Left renal pelvis (tissue), 4 donors: Measurements from ENCODE around the gene GRM1. TPM values are rescaled to one million over a fixed set of nuclear protein-coding genes. Genes with fewer than 3 reads are reported as not detected.

ENCODE experiments used
- DNase-seq, 4 donors: peaks; one replicate each; pipeline ENCODE4 v3.0.0-alpha.2; 2013; ENCODE audit warnings: low read depth in 4 of 4, low spot score in 3 of 4
- polyA plus RNA-seq, 4 donors: library from polyadenylated mRNA; unstranded; fragments of 120-200 nt; gene quantifications; one replicate each; pipeline ENCODE4 v1.2.1, GENCODE V29; 2013; ENCODE audit not compliant: insufficient read length in 4 of 4

GRM1 gene
- polyA plus RNA-seq, 4 donors = 0.11 to 0.39 (median 0.28) TPM

GRCh38 chr6:146361128-146361924 is 332.5 kb downstream of the GRM1 start:
- DNase-seq = no peak

GRCh38 chr6:146363838-146364607 is 335.2 kb downstream of the GRM1 start:
- no peak for DNase-seq

DNA sequence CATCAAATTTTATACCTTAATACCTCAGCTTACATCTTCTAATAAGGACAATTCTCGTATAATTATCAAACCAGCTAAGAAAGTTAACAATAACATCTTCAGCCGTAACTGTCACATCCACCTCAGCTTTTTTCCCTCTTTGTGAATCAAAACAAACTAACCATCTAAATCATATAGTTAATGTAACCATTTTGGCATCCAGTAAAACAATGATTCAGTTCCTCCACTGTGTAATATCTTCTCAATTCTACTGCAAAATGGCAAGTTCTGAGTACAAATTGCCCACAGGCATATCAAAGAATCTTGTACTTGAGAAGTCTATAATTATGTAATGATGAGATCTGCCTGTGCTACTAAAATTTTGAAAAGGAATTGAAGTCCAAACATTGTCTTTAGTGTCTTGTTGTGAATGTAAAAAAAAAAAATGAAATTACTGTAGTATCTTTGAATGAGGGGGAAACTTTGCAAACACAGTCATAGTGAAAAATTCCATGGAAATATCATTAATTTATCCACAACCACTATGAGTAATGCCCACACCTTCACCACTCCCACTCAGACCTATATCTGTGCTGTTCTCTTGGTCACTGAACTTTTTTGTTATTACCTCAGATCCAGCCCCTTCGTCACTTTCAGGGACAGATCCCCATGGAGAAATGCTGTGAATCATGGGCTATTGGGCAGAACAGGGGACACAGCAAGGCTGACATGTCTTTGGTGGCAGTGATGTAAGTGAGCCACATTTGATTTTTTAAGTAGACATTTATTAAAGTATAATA is 336.1 kb downstream of the GRM1 start:
- no peak for DNase-seq

DNA sequence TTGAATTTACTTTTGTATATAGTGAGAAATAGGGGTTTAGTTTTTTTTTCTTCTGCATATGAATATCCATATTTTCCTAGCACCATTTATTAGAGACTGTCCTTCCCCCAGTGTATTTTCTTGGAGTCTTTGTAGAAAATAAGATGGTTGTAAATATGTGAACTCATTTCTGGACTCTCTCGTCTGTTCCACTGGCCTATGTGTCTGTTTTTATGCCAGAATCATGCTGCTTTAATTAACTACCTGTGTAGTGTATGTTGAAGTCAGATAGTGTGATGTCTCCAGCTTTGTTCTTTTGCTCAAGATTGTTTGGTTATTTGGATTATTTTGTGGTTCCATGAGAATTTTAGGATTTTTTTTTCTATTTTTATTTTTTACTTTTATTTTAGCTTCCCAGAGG is 338.2 kb downstream of the GRM1 start:
- no peak for DNase-seq

DNA sequence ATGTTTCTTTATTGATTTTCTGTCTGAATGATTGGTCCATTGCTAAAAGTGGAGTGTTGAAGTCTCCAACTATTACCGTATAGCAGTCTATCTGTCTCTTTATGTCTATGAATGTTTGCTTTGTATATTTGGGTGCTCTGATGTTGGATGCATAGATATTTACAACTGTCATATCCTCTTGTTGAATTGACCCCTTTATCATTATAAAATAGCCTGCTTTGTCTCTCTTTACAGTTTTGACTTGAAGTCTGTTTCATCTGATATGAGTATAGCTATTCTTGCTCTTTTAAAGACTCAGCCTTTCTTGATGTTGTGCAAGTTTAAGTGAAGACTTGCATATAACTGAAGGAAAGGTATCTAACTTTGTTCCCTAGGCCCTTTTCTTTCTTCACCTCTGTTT is 341.0 kb downstream of the GRM1 start:
- DNase-seq = no peak

GRCh38 chr6:146381486-146381885 is 352.6 kb downstream of the GRM1 start:
- no peak for DNase-seq

GRCh38 chr6:146388736-146389364 is 360.0 kb downstream of the GRM1 start:
- DNase-seq = no peak

DNA sequence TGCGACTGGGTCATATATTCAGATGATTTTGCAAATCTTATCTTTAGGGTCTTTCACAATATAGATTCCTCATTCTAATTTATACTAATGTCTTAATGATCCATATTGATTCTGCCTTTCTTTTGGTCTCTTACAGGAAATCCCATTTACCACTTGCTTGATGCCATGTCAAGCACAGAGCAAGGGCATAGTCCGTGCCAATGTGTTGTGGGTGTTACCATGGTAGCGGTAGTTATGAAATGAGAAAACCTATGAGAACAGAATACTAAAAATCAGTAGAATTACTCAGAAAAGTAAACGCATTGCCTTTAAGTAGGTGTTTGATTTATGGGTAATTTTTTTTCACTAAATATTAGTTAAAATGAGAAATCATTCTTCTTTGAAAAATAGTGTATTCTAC is 360.9 kb downstream of the GRM1 start:
- DNase-seq = no peak

- no peak for DNase-seq
Observed at GRCh38 chr6:146397638-146398037, 368.8 kb downstream of the GRM1 start.

GRCh38 chr6:146402476-146402875 is 373.6 kb downstream of the GRM1 start:
- DNase-seq = no peak

- no peak for DNase-seq
Observed at GRCh38 chr6:146408583-146408982, 379.7 kb downstream of the GRM1 start.

DNA sequence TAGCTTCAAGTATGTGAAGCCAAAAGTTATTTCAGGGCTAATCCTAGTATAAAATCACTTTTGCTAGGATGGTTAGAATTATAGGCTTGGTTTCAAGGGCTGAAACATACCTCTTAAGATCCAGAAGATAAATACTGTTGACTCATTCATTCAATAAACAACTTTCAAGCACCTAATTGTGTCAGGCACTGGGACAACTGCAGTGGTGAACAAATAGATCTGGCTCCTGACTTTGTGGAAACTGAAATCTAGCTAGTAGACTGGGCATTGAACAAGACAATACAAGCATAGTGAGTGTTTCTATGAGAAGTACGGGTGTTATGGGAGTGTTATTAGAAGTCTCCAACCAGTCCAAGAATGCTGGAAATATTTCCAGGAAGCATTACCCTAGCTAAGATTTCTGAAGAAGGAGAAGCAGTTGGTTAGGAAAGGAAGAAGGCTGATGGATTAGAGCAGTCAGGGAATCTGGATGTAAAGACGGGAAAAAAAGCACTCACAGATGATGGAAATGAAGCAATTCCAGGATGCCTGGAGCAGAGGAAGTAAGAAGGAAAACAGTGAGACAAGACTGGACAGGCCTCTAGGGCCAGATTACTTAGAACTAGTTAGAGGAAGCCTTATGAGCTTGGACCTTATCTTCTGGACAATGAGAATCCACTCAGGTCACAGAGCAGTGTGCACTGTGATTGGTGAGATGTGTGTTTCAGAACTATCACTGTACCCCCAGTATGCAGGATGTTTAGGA is 382.2 kb downstream of the GRM1 start:
- no peak for DNase-seq

GRCh38 chr6:146419576-146419975 is 390.7 kb downstream of the GRM1 start:
- DNase-seq = no peak

GRCh38 chr6:146420255-146420654 is 391.4 kb downstream of the GRM1 start:
- no peak for DNase-seq

DNA sequence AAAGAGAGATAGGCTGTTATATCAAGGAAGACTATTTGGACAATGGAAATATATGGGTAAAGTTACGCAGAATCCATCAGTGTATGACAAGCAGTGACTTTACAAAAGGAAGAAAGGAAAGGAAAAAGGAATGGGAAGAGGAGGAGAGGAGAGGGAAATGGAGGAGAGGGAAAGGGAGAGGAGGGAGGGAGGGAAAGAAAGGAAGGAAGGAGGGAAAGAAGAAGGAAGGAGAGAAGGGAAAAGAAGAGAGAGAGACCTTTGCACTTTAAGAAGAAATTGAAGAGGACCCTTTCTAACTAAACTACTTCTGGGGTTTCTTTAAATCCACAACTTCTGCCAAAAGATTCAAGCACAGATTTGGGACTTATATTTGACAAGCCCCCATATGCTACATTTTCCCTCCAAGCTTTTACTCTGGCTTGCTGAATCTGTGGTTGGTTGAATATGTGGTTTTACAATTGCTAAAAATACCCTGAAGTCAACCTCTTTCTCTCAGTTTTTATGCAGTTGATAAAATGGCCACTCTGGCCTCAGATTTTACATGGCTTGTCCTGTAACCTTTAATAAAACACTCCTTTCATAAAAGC is 394.0 kb downstream of the GRM1 start:
- DNase-seq = no peak

- no peak for DNase-seq
Observed at GRCh38 chr6:146423452-146423851, 394.6 kb downstream of the GRM1 start.

GRCh38 chr6:146426516-146426915 is 397.7 kb downstream of the GRM1 start:
- no peak for DNase-seq

DNA sequence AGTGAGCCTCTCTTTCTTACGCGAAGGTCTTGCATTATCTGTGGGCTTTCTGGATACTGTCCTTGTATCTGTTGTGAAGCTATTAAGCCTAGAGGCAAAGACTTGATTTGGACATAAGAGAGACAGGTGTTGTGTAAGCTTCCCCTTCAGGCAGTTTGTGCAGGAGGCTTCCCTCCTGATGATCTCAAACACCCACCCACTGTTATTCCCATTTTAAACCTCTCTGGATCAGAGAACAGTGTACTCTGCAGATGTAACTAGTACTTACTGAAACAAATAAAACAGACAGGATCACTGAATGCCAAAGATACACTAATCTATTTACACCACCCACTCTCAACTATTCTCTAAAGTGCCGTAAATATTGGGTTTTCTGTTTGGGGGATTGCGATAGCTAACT is 401.0 kb downstream of the GRM1 start:
- DNase-seq = no peak

GRCh38 chr6:146433881-146434731 is 405.2 kb downstream of the GRM1 start:
- DNase-seq = peak in 1 of 4 donors; percentile 12
